K562 (cell line): ENCODE data around the gene ANGPTL1. TPM values are rescaled to one million over a fixed set of nuclear protein-coding genes. Genes with fewer than 3 reads are reported as not detected.

Experiments used
- FOS ChIP-seq: IDR thresholded peaks from 3 replicates; pipeline ENCODE4 v1.6.1; 2011; ENCODE audit not compliant: insufficient read length; ENCODE audit errors: extremely low read depth
- HLTF ChIP-seq: fragments of 450-650 bp; IDR thresholded peaks from 2 replicates; pipeline ENCODE4 v1.6.1; 2016
- KAT8 ChIP-seq: fragments of 450-650 bp; IDR thresholded peaks from 2 replicates; pipeline ENCODE4 v1.6.1; 2016; ENCODE audit warnings: low read depth, mild to moderate bottlenecking
- KDM4B ChIP-seq, 2 experiments: fragments of 450-650 bp in 1 of 2; sonication (generic) in 1 of 2; IDR thresholded peaks; 2 replicates each; pipeline ENCODE4 v1.6.1; 2016 to 2017; ENCODE audit warnings: borderline replicate concordance in 2 of 2, antibody characterized with exemption in 1 of 2, low read depth in 1 of 2, mild to moderate bottlenecking in 1 of 2
- PHF8 ChIP-seq: fragments of 200-600 bp; sonication (generic); IDR thresholded peaks from 2 replicates; pipeline ENCODE4 v1.6.1; 2012; ENCODE audit warnings: mixed run types, mild to moderate bottlenecking, inconsistent platforms, low read length, moderate library complexity, borderline replicate concordance
- PML ChIP-seq: IDR thresholded peaks from 2 replicates; pipeline ENCODE4 v1.6.1; 2012; ENCODE audit warnings: low read length, inconsistent platforms
- SMAD4 ChIP-seq: fragments of 250-450 bp; sonication (Bioruptor Pico); conservative IDR thresholded peaks from 2 replicates; pipeline ENCODE4 v1.8.0; 2021; ENCODE audit warnings: inconsistent platforms, mild to moderate bottlenecking, moderate library complexity
- SRSF9 ChIP-seq: fragments of 200-400 bp; formaldehyde crosslinking; IDR thresholded peaks from 2 replicates; pipeline ENCODE4 v1.6.1; 2017; ENCODE audit warnings: low read depth, low read length, borderline replicate concordance
- ZNF444 ChIP-seq: fragments of 250-450 bp; sonication (Bioruptor Pico); IDR thresholded peaks from 2 replicates; pipeline ENCODE4 v1.4.0; 2020; ENCODE audit warnings: mild to moderate bottlenecking, moderate library complexity
- polyA plus RNA-seq, 8 experiments: library from polyadenylated mRNA; depleted of rRNA in 4 of 8; stranded (reverse) in 5 of 8; unstranded in 3 of 8; fragments of >200 nt; fragmentation: Nextera tagmentation in 2 of 8; fragmentation: Illumina TruSeq in 1 of 8; extraction: Ambion mirVana in 2 of 8; extraction: Trizol in 1 of 8; gene quantifications; 2 replicates each; pipeline versions ENCODE4 v1.2.1 to v1.2.3, GENCODE V29; 2011 to 2014; ENCODE audit warnings: inconsistent platforms in 1 of 8, missing spikeins in 1 of 8
- total RNA-seq, 7 experiments: library from RNA; depleted of rRNA in 6 of 7; stranded (reverse); fragments of >200 nt in 6 of 7; fragmentation: Illumina TruSeq in 2 of 7; extraction: Trizol in 2 of 7; gene quantifications; 2 replicates each; pipeline versions ENCODE4 v1.2.1 to v1.2.3, GENCODE V29; 2011 to 2021; ENCODE audit warnings: low replicate concordance in 1 of 7
- TF ChIP-seq, protein P1 (sequence below): IDR thresholded peaks from 2 replicates; pipeline ENCODE4 v1.6.1; 2011; ENCODE audit warnings: borderline replicate concordance, low read depth, mild to moderate bottlenecking, moderate library complexity, low read length; ENCODE audit not compliant: insufficient read depth, poor library complexity, severe bottlenecking
- TF ChIP-seq, protein P2 (sequence below): fragments of 450-650 bp; IDR thresholded peaks from 2 replicates; pipeline ENCODE4 v1.6.1; 2016; ENCODE audit warnings: low read depth, mild to moderate bottlenecking, moderate library complexity

ANGPTL1 gene
- total and polyA plus RNA-seq, 9 of the 15 experiments (the other 6 are each of a cell fraction or from before 2014, with no cell fraction given): 0.04 to 0.06 TPM; not detected in 7

DNA sequence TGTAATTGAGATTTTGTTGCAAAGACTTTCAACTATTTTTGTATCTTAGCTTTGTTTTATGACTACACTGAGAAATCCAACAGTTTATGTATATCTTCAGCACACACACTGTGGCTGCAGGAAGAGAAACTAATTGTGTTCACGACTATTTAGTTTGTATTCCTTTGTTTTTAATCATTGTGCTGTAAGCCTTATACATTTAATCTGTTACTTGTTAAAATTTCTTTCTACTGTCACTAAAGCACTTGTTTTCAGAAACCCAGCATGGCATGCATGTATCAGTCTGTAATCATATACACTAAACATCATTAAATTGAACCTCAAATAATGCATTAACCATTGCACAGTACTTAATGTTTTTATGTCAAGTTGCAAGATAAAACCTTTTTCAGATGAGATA lies 656 bp downstream of the ANGPTL1 start (continued):
- TF ChIP-seq, protein P1, sequence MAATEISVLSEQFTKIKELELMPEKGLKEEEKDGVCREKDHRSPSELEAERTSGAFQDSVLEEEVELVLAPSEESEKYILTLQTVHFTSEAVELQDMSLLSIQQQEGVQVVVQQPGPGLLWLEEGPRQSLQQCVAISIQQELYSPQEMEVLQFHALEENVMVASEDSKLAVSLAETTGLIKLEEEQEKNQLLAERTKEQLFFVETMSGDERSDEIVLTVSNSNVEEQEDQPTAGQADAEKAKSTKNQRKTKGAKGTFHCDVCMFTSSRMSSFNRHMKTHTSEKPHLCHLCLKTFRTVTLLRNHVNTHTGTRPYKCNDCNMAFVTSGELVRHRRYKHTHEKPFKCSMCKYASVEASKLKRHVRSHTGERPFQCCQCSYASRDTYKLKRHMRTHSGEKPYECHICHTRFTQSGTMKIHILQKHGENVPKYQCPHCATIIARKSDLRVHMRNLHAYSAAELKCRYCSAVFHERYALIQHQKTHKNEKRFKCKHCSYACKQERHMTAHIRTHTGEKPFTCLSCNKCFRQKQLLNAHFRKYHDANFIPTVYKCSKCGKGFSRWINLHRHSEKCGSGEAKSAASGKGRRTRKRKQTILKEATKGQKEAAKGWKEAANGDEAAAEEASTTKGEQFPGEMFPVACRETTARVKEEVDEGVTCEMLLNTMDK: no peak
- TF ChIP-seq SMAD4 (CRISPR knock-in tag): no peak
- TF ChIP-seq PML: no peak
- TF ChIP-seq PHF8: no peak
- no peak for TF ChIP-seq KDM4B (IDR thresholded peaks at IDR 0.05; ENCODE audit: borderline replicate concordance in 2 of 2, low read depth in 1 of 2)
- TF ChIP-seq, protein P2, sequence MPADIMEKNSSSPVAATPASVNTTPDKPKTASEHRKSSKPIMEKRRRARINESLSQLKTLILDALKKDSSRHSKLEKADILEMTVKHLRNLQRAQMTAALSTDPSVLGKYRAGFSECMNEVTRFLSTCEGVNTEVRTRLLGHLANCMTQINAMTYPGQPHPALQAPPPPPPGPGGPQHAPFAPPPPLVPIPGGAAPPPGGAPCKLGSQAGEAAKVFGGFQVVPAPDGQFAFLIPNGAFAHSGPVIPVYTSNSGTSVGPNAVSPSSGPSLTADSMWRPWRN: no peak
- no peak for TF ChIP-seq HLTF
- TF ChIP-seq FOS: no peak
- TF ChIP-seq KAT8: no peak
- no peak for TF ChIP-seq ZNF444 (CRISPR knock-in tag)
- TF ChIP-seq SRSF9: no peak
